Esophagus muscularis mucosa (tissue), 4 donors: ENCODE measurements around the gene LDHA. TPM values are rescaled to one million over a fixed set of nuclear protein-coding genes. Genes with fewer than 3 reads are reported as not detected.

Experiments
- DNase-seq: peaks from one replicate; pipeline ENCODE4 v3.0.0-alpha.2; 2017; ENCODE audit errors: extremely low spot score
- H3K27ac ChIP-seq, 4 donors: fragments of 200-600 bp; sonication (generic); replicated peaks in 1 of 4; 1 replicate in 3 of 4; 2 replicates in 1 of 4; pipeline ENCODE4 v1.5.1; 2016 to 2019; ENCODE audit warnings: mild to moderate bottlenecking in 1 of 4
- H3K27me3 ChIP-seq, 4 donors: fragments of 200-600 bp; sonication (generic); one replicate each; pipeline versions ENCODE4 v1.5.1 to v1.6.0; 2016 to 2019
- H3K36me3 ChIP-seq, 4 donors: fragments of 200-600 bp; sonication (generic); one replicate each; pipeline ENCODE4 v1.5.1; 2016 to 2019
- H3K4me1 ChIP-seq, 4 donors: fragments of 200-600 bp; sonication (generic); one replicate each; pipeline ENCODE4 v1.5.1; 2016 to 2019
- H3K4me3 ChIP-seq, 4 donors: fragments of 200-600 bp; sonication (generic); 1 replicate in 2 of 4; 2 replicates in 2 of 4; pipeline ENCODE4 v1.5.1; 2016 to 2019; ENCODE audit warnings: mild to moderate bottlenecking in 4 of 4, moderate library complexity in 1 of 4
- H3K9me3 ChIP-seq, 4 donors: fragments of 200-600 bp; sonication (generic); 1 replicate in 3 of 4; 2 replicates in 1 of 4; pipeline ENCODE4 v1.5.1; 2016 to 2019
- EP300 ChIP-seq: sonication (generic); formaldehyde crosslinking; IDR thresholded peaks from one replicate; pipeline ENCODE4 v1.6.1; 2017; ENCODE audit warnings: antibody characterized with exemption
- POLR2A ChIP-seq: fragments of 450-650 bp; IDR thresholded peaks from one replicate; pipeline ENCODE4 v1.6.1; 2017; ENCODE audit warnings: antibody characterized with exemption, moderate library complexity, mild to moderate bottlenecking, low read depth
- POLR2AphosphoS5 ChIP-seq, 2 donors: sonication (generic); formaldehyde crosslinking; IDR thresholded peaks; one replicate each; pipeline ENCODE4 v1.6.1; 2017; ENCODE audit warnings: antibody characterized with exemption in 2 of 2
- WGBS: methylation state at CpG from one replicate; pipeline ENCODE4 v1.1.5; 2018; 5-methylcytosine and 5-hydroxymethylcytosine counted together
- intact Hi-C: fragments of 100-400 bp; cut with DNase I; formaldehyde crosslinking; loops from one replicate; pipeline ENCODE4 v1.15.1; 2023
- total RNA-seq, 4 donors: library from RNA; depleted of rRNA; stranded (reverse); fragments of >200 nt; gene quantifications; one replicate each; pipeline versions ENCODE4 v1.1.0 to v1.2.1, GENCODE V29; 2016
- TF ChIP-seq, protein P1 (sequence below), 3 experiments: fragments of 200-600 bp in 2 of 3; fragments of 450-650 bp in 1 of 3; sonication (generic) in 2 of 3; IDR thresholded peaks; one replicate each; pipeline ENCODE4 v1.5.1; 2017 to 2019; ENCODE audit warnings: antibody characterized with exemption in 3 of 3, mild to moderate bottlenecking in 2 of 3, moderate library complexity in 1 of 3

Gene LDHA
- total RNA-seq, 4 donors from 2014 or later, result 399 to 523 (median 446) TPM

DNA sequence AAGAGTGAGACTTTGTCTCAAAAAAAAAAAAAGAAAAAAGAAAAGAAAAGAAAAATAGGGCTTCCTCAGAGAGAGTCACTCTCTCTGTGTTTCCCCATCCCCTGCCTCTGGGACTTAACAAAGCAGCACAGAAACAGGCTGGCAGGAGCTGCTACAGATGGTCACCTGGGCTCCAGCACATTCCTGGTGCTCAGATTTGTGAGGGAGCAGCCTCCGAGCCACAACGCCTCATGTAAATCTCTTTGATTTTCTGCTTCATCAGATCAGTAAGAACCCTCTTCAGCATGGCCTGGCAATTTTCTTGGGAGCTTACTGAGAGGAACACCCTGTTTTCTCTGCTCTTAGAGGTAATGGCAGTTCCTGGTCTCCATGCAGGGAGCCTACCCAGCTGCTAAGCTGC lies 15.2 kb upstream of the LDHA start:
- WGBS, result 66% methylated on average over 2 of the region's 2 CpGs
- Histone ChIP-seq H3K27ac (no peak overlapping the region), H3K4me3 (no peak overlapping the region), H3K27me3 (no peaks in the 10 kb centered on the region), H3K36me3 (no peaks in the 10 kb centered on the region), H3K9me3 (no peaks in the 10 kb centered on the region), H3K4me1 (peaks cover 18 to 20% (median 20%) of the 10 kb centered on the region in 4 donors)
- TF ChIP-seq POLR2AphosphoS5 (IDR thresholded peaks at IDR 0.05) (no peak), POLR2A (no peak), EP300 (no peak)
- TF ChIP-seq, protein P1, sequence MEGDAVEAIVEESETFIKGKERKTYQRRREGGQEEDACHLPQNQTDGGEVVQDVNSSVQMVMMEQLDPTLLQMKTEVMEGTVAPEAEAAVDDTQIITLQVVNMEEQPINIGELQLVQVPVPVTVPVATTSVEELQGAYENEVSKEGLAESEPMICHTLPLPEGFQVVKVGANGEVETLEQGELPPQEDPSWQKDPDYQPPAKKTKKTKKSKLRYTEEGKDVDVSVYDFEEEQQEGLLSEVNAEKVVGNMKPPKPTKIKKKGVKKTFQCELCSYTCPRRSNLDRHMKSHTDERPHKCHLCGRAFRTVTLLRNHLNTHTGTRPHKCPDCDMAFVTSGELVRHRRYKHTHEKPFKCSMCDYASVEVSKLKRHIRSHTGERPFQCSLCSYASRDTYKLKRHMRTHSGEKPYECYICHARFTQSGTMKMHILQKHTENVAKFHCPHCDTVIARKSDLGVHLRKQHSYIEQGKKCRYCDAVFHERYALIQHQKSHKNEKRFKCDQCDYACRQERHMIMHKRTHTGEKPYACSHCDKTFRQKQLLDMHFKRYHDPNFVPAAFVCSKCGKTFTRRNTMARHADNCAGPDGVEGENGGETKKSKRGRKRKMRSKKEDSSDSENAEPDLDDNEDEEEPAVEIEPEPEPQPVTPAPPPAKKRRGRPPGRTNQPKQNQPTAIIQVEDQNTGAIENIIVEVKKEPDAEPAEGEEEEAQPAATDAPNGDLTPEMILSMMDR (IDR thresholded peaks at IDR 0.05), result no peak
- DNase-seq, result no peak
- intact Hi-C loops, result no loop called here

DNA sequence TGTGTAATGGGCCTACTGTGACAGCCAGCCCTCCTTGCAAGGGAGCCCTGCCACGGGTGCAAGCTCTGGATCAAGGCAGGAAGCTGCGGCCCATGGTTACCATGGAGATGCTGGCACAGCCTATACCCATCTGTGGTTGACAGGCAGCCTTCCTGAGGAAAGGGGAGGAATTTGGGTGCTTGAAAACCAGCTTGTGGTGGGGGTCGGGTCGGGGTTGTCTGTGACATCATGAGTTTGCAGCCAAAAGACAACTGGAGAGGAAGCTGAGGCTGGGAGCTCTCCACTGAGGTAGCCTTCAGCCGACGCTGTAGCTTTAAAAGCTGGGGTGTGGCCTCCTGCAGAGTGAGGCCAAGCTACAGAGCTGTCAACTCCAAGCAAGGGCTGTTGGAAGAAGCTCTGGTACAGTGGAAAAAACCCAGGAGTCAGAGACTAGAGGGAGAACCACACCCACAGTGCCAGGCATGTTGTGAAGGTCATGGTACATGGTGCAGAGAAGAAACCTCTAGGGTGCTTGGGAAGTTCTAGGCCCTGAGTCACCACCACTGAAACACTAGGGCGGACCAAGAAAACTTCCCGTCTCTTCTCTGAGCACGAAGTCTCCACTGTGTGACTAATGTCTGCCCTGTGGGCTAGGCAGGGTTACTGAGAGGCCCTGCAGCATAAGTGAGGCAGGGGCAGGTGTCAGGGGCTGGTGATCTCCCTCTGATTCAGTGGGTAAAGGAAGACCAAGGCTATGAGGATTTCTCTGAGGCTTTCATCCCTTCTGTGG lies 10.8 kb upstream of the LDHA start:
- TF ChIP-seq, protein P1 (IDR thresholded peaks at IDR 0.05), result peak in 1 of 3 experiments; percentile 22
- TF ChIP-seq POLR2A (no peak), POLR2AphosphoS5 (IDR thresholded peaks at IDR 0.05) (peak; percentile 80 to 89), EP300 (no peak)
- peaks cover 30 to 36% (median 32%) of the 10 kb centered on the region in 4 donors for H3K4me1 ChIP-seq
- DNase-seq, result peak; percentile 94
- H3K27ac ChIP-seq, result peak overlapping the region; percentile 93 to 97 (median 96)
- H3K27me3 ChIP-seq, result no peaks in the 10 kb centered on the region
- no peaks in the 10 kb centered on the region for H3K36me3 ChIP-seq
- 16% methylated on average over 7 of the region's 9 CpGs for WGBS
- H3K9me3 ChIP-seq, result no peaks in the 10 kb centered on the region
- peak overlapping the region in 3 of 4 donors; percentile 5 to 32 (median 8) for H3K4me3 ChIP-seq
- intact Hi-C loops, result loop anchor here (5.0 kb wide), 1 partner anchor 61 kb away; the partner anchor contains the start of genes GTF2H1 and HPS5

DNA sequence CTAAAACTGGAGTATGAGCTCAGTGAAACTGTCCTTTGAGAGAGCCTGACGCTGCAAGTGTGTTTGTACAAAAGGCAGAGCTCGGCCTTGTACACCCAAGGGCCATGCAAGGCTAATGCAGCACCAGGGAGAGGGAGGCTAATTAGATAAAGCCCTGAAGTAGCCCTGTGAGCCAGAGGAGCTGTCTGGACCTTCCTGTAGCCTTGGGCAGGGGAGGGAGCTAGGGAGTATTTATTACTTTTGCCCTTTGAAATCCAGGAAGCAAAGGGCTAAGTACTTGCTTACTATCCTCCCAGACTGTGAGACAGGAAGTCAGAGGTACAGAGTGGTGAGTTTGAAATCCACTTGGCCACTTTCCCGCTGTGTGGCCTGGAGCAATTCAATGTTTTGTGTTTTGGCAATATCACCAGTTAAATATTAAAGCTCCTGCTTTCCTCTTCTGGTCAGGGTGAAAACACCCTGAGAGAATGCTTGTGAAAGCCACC lies 10.2 kb upstream of the LDHA start:
- Histone ChIP-seq H3K9me3 (no peaks in the 10 kb centered on the region), H3K4me3 (peak overlapping the region in 3 of 4 donors; percentile 5 to 32 (median 8)), H3K27me3 (no peaks in the 10 kb centered on the region), H3K4me1 (peaks cover 30 to 36% (median 32%) of the 10 kb centered on the region in 4 donors), H3K27ac (peak overlapping the region; percentile 93 to 97 (median 96)), H3K36me3 (no peaks in the 10 kb centered on the region)
- no peak for DNase-seq
- intact Hi-C loops, result loop anchor here (5.0 kb wide), 1 partner anchor 62 kb away; the partner anchor contains the start of genes GTF2H1 and HPS5
- 13% methylated on average over 1 of the region's 3 CpGs for WGBS
- TF ChIP-seq EP300 (no peak), POLR2AphosphoS5 (IDR thresholded peaks at IDR 0.05) (peak in 1 of 2 donors; percentile 59)

DNA sequence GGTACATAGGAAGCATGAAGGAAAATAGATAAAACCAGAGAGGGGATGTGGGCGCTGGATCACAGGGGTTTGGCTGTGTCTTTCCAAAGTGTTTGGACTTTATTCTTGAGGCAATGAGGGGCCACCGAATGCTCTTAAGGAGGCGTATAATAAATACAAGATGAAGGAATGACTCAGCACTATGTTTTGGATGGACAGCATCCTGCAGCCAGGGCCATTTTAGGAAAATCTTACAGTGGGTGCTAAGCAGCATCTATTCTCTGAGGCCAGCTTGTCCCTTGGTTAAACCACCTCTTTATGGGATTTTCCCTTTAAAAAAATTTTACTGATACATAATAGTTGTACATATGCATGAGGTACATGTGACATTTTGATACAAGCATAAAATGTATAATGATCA lies 4.3 kb upstream of the LDHA start:
- Histone ChIP-seq H3K4me1 (peaks cover 13 to 20% (median 16%) of the 10 kb centered on the region in 4 donors), H3K9me3 (no peaks in the 10 kb centered on the region), H3K27me3 (no peaks in the 10 kb centered on the region), H3K36me3 (no peaks in the 10 kb centered on the region), H3K27ac (no peak overlapping the region), H3K4me3 (no peak overlapping the region)
- intact Hi-C loops, result no loop called here
- WGBS, result 84% methylated on average over 3 of the region's 3 CpGs
- DNase-seq, result no peak
- TF ChIP-seq, protein P1 (IDR thresholded peaks at IDR 0.05), result no peak
- TF ChIP-seq EP300 (no peak), POLR2AphosphoS5 (IDR thresholded peaks at IDR 0.05) (no peak), POLR2A (no peak)
